Posterior cingulate gyrus (tissue), 11 donors: Measurements from ENCODE around the gene LRRC3C.
"Not testable (repeated sequence)": the region's sequence is repeated elsewhere in the genome, so short reads cannot be mapped to it uniquely, and the experiment has no call there.

Source experiments
- DNase-seq, 10 donors: peaks; one replicate each; pipeline versions ENCODE4 v3.0.0 to v3.0.0-alpha.2; 2020 to 2021; ENCODE audit warnings: mixed read lengths in 3 of 10
- intact Hi-C: fragments of 100-400 bp; cut with DNase I; formaldehyde crosslinking; loops from one replicate; pipeline ENCODE4 v1.15.1; 2023

The LRRC3C gene

DNA sequence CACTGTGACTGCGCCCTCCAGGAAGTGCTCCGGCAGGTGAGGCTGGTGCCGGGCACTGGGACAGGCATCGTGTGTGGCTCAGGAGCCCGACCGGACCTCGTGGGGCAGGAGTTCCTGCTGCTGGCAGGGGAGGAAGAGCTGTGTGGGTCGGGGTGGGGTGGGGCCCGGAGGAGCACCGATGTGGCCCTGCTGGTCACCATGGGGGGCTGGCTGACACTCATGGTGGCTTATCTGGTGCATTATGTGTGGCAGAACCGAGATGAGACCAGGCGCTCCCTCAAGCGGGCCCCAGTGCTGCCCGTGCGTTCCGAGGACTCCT lies 16.8 kb downstream of the LRRC3C start:
- intact Hi-C loops, result no loop called here
- no peak for DNase-seq

DNA sequence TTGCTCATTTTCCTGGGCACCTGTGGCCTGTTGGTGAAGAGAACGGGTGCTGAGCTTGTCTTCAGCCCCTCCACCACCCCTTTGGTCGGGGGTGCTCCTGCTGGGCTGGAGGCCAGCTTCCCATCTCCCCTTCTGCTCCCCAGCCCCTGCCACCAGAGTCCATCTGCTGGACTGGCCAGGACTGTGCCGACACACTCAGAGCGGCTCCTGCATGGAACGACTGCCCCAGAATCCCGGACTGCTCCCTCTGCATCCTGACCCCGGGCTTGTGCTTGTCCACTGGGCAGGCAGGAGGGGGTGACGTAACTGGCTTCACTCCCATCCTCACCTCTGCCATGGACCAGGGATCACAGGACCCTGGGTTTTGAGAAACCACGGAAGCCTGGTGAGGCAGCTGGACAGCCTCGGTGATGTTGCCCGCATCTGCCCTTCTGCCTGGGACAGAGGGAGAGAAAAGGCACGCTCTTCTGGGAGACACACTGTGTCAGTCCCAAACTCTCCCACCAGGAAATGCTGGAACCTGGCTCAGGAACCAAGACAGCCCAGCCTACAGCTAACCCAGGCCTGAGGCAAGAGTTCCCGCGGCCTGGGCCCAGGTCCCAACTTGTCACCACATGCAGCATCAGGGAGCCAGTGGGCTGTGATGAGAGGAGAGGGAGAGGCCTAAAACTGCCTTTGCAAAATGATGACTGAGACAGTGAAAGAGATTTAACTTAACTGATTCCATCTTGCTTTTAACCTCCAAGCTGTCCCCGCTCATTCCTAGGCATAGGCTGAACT lies 19.2 kb downstream of the LRRC3C start:
- intact Hi-C loops, result no loop called here
- peak in 1 of 10 donors; percentile 80 for DNase-seq

DNA sequence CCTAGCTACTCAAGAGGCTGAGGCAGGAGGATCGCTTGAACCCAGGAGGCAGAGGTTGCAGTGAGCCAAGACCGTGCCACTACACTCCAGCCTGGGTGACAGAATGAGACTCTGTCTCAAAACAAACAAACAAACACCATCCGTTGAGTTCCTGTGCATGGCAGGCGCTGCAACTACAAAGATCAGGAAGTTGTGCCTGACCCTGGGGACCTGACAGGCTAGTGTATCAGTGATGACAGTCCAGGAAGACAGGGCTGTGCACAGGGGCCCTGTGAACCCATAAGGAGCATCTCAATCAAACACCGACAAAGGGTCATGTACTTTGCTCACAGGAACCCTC lies 20.9 kb downstream of the LRRC3C start:
- intact Hi-C loops, DNase-seq: not testable (repeated sequence)

DNA sequence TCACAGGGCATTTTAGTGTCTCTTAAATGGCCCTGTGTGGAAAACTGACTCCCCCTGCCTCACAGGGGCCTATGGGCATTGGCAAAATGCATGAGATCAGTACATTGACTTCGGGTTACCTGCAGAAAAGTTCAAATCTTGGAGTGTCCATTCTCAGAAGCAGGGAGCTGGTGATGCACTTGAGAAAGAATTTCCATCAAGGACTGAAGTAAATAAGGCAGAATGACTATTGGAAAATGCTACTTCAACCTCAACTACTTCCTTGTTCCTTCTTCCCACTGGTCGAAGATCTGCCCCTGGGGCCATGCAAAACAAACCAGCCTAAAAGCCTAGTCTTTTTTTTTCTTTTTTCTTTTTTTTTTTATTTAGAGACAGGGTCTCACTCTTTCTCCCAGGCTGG lies 21.5 kb downstream of the LRRC3C start:
- no peak for DNase-seq
- intact Hi-C loops, result no loop called here

DNA sequence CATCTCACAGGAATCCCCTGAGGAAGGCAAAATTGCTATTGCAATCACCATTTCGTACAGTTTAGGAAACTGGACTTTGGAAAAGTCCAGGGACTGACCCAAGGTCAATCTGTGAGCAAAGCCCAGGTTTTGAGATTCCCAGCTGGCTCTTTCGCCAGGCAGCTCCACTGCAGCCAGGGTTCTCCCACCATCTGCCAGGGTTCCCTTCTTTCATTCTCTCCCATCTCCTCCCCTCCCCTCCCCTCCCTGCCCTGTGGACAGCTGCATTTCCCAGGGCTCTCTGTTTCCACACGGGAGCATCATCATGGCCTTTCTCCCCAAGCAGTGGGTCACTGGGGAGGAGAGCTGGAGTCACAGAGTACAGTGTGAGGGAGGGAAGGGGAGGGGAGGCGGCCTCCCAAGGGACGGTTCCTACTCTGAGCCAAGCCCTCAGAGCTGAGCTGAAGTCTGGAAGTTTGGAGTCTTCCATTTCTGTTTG lies 23.4 kb downstream of the LRRC3C start:
- intact Hi-C loops, result no loop called here
- DNase-seq, result peak in 1 of 10 donors; percentile 46

DNA sequence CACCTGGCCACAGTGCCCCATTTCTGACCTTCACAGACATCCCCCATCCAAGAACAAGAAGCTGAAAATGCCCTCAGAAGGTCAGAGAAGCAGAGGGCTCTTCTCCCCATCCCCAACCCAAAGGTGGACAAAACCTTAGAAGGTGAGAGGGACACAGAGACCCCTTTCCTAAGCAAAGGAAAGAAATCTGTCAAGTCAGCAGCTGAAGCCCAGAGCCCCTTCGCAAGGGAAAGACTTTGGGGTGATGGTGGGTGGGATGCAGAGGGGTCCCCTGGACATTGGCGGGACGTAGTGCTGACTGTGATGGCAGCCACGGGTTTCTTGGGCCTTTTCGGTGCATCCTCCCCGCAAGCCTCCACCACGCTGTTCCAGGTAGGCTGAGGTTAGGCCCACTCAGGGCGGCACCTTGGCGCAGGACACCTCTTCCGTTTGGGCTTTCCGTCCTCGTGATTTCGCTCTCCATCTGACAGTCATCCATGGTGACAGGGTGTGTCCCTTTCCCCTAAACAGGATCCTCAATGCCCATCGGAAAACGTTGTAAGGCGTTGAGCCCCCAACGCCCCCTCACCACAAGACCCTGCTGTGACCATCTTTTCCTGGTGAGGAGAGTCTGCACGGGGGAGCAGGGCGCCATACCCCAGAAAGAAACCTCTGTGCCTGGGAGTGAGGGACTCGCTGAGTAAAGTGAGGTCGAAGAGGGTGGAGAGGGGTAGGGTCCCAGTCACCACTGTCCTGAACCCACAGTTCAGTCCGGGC lies 24.6 kb downstream of the LRRC3C start:
- intact Hi-C loops, result no loop called here
- DNase-seq, result no peak

DNA sequence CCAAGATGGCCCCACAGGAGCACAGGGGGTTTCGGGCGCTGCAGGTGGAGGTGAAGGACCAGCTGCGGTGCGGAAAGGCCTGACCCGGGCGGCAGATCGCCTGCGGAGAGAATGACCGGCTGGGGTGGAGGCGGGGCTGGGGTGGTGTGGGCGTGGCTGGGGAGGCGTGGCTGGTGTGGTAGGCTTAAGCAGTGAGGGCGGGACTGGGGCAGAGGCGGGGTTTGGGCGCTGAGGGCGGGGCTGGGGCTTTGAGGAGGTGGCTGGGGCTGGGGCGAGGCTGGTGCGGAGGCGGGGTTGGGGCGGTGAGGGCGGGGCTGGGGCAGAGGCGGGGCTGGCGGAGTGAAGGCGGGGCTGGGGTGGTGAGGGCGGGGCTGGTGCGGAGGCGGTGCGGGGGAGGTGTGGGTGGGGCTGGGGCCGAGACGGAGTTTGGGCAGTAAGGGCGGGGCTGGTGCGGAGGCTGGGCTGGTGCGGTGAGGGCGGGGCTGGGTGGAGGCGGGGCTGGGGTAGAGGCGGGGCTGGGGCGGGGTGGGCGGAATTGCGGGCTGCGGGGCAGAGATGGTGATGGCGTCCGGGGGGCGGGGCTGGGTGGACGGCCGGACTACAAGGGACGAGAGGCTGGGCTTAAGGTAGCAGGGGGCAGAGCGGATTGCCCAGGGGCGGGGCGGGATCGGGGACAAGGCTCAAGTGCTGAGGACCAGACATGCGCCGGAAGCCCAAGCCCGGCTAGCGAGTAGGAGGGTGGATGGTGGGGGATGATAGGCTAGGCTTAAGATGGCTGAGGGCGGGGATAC lies 25.3 kb downstream of the LRRC3C start:
- DNase-seq, result peak; percentile 82 to 99 (median 93)
- intact Hi-C loops, result loop anchor here (1.0 kb wide), 1 partner anchor 27 kb away; the partner anchor contains the start of gene PSMD3

DNA sequence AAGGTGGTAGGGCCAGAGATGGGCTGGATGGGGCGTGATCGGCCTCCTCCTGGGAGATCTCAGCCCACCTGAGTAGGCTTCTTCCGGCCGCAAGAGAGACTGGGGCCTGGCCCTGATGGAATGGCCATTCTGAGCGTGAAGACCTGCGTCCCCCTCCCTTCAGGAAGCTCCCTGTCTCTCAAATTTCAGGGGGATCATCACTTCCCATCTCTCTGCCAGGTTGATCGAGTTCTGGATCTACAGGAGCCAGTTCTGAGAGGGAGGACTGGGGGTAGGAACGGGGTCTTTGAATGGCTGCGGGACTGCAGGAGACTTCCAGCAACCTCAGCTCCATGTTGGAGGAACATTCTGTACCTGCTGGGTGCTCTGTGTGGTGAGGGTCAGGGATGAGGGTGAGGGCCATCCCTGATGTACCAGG lies 25.9 kb downstream of the LRRC3C start:
- DNase-seq, result no peak
- intact Hi-C loops, result loop anchor here (1.0 kb wide), 1 partner anchor 27 kb away; the partner anchor contains the start of gene PSMD3

DNA sequence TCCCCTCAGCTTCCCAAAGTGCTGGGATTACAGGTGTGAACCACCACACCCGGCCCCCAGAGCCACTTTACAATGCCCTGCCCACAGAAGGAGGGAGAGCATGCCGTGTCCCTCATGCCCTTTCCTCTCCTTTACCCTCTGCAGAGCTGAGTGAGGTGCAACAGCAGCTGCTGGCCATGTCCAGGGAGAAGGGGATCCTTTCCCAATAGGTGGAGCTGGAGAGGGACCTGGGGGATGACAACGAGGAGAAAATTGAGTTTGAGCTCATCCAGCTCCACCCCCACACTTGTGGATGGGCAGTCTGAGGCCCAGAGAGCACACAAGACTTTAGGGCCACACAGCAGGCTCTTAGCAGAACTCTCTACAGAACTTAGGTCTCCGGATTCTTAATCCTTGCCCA lies 27.3 kb downstream of the LRRC3C start:
- intact Hi-C loops, result no loop called here
- no peak for DNase-seq

DNA sequence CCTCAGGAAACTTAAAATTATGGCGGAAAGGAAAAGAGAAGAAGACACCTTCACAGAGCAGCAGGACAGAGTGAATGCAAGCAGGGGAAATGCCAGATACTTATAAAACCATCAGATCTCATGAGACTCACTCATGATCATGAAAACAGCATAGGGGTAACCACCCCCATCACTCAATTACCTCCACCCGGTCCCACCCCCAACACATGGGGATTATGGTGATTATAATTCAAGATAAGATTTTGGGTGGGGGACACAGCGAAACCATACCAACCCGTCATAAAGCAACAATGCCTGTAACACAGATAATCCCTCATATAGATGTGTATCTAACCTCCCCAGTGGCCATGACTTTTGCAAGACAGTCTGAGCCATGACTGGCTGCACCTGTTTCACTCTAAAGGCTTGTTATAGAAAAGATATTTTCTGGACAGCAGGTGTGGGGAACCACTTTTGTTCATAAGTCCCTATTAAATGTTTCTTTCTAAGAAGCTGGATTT lies 28.2 kb downstream of the LRRC3C start:
- no peak for DNase-seq
- intact Hi-C loops, result no loop called here

DNA sequence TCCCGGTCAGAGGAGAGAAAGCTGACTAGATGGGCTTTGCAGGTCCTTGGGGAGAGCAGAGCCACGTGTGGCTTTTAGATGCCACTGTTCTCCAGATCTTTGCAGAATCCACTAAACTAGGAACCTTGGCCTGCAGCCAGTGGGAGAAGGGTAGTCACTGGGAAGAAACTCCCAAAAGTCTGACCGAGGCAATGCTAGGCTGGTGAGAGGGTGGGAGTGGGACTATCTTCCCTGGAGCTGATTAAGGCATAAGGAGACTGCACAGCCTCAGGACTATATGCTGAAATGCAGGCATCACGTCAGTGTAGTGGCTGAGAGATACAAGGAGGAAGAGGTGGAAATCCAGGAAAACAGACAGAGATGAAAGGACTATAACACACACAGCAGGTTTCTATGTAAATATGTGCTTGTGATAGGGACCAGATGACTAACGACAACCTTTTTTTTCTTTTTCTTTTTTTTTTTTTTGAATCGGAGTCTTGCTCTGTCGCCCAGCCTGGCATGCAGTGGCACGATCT lies 33.1 kb downstream of the LRRC3C start:
- DNase-seq, result no peak
- intact Hi-C loops, result no loop called here

DNA sequence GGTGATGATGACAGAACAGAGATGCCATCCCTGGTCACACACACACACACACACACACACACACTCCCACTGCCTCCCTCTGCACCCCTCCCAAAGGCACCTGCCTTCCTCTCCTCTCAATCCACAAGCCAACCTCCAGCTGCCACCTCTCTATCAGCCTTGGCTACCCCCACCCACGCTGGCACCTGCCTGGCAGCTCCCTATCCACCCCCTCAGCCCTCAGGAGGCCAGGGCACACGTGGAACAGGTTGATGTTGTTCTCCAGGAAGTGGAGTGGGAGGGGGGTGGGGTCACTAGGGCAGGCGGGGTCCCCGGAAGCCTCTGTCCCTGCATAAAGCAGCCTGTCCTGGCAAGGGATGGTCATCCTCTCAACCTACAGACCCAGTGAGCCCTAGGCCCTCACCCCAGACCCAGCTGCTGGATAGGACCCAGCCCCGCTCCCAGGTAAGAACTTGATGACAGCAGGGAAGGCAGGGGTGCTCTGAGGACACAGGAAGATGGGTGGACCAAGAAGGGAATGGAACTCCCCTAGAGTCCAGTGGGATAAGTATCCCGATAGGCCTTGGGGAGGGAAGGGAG lies 35.2 kb downstream of the LRRC3C start, which contains the start of gene GSDMA:
GSDMA (plus strand) TSS at position 363 of the 579 bp plus-strand sequence. CDS start 2,684 bp downstream, outside the sequence.
- intact Hi-C loops, result no loop called here

DNA sequence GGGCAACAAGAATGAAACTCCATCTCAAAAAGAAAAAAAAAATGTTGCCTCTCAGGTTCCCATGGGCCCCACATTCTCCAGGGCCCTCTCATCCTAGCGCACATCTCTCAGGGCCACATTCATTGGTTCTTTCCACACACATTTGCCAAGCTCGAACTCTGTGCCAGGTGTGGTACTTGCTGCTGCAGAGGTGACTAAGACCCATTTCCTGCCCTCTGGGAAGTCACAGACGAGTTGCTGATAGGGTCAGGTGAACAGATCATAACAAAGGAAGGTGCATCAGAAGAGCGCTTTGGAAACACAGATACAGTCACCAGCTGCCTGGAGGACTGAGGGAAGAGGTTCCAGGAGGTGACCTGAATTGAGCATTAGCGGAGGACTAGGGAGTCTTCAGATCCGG lies 36.3 kb downstream of the LRRC3C start:
- intact Hi-C loops, result no loop called here

More for the DNA sequence above, 35.2 kb downstream of the LRRC3C start, which contains the start of gene GSDMA:
- DNase-seq, result no peak

DNA sequence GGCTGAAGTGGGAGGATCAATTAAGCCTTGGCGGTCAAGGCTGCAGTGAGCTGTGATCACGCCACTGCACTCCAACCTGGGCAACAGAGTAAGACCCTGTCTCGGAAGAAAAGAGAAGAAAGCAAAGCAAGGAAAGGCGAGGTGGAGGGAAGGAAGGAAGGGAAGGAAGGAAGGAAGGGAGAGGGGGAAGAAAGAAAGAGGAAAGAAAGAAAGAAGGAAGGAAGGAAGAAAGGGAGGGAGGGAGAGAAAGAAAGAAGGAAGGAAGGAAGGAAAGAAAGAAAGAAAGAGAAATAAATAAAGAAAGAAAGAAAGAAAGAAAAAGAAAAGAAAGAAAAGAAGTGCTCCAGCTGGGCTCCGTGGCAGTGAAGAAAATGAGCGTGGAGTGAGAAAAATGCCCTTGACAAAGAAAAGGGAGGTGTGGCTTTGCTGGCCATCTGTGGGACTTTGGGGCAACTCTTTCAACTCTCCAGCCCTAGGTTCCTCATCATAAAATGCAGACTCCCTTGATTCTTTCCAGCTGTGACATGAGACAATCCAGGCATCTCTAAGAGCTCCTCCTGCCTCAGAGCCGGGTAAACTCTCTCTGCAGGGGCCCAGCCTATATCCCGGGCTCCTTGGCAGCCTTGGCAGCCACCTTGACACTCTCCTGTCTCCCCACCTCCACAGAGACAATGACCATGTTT lies 37.6 kb downstream of the LRRC3C start:
- intact Hi-C loops, result no loop called here
- DNase-seq, result no peak

More for the DNA sequence above, 36.3 kb downstream of the LRRC3C start:
- DNase-seq, result peak in 1 of 10 donors; percentile 22

DNA sequence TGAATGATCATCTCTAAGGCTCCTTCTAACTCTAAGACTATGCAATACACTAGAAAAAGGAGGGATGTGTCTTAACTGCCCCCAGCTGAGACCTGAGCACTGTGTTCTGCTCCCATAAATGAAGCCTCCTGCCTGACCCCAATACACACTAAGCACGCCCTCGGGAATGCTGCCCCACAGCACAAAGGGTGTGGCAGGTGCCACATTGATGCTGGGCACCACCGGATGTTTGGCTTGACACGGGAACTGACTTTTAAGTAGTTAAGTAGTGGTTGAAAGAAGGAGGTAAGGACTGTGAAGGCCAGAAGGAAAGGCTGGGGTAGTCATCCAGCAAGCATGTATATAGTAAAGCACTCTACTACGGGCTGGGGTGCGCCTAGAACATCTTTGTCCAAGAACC lies 39.2 kb downstream of the LRRC3C start:
- intact Hi-C loops, result no loop called here
- peak in 1 of 10 donors; percentile 4 for DNase-seq

DNA sequence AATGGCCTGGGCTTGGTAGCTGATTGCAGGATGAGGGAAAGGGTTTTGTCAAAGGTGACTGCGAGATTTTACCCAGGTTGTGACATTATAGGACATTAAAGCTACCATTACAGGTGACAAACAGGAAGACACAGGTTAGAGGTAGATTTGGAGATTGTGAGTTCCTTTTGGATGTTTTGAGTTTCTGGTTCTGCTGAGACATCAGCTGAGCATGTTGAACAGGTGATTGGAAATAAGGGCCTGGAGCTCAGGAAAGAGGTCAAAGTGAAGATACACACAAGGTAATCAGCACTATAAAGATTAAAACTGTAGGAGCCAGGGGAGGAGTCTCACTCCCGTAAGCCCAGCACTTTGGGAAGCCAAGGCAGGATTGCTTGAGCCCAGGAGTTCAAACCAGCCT lies 41.2 kb downstream of the LRRC3C start:
- DNase-seq, result no peak
- intact Hi-C loops, result no loop called here

DNA sequence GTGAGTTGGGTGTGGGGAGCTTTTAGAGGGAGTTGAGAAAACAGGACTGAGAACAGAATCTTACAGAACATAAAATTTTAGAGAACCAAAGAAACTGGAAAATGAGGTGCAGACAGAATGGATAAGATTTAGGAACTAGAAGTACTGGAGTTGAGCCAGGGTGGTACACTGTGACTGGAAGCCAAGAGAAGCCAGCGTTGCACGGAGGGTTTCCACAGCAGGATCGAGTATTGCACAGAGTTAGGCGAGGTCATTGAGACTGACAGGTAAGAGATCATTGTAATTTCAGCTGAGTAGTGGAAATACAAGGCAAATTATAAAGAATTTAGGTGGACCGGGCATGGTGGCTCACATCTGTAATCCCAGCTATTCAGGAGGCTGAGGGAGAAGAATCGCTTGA lies 41.8 kb downstream of the LRRC3C start:
- intact Hi-C loops, result no loop called here
- DNase-seq, result no peak

DNA sequence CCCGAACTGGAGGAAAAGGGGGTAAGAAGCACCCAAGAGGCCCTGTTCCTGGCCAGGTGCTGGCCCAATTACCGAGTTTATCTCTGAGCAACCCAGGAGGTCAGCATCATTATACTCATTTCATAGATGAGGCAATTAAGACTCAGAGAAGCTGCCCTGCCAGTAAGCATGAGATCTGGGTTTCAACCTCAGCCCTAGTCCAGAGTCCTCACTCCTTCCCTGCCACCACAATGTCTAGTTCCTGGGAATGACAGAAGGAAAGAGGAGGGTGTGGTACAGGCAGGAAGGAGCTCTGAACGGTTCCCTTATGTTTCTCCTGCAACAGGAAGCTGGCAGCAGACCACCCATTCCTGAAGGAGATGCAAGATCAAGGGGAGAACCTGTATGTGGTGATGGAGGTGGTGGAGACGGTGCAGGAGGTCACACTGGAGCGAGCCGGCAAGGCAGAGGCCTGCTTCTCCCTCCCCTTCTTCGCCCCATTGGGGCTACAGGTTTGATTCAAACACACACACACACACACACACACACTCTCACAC lies 42.7 kb downstream of the LRRC3C start:
- no peak for DNase-seq
- intact Hi-C loops, result no loop called here

DNA sequence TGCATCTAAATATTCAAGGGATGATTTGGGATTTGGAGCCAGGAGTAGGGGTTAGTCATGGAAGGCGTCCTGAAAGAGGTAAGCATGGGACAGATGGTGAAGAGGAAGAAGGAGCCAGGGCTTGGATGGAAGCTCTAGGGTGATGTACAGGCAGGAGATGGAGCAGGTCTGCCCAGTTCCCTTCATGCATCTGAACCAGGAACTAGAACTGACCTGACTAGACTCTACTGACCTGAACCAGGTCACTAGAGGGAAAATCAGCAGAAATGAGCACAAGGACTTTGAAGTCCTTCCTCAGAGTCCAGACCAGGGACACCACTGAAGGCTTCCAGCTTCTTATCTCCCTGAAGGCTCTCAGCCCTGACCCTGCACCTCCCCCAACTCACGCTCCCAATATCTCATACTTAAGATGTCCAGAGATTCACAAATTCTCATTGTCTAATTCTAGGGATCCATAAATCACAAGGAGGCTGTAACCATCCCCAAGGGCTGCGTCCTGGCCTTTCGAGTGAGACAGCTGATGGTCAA lies 43.6 kb downstream of the LRRC3C start:
- intact Hi-C loops, result no loop called here
- DNase-seq, result no peak
